Ascending aorta (tissue), 2 donors: ENCODE results near the gene NFS1. TPM values are rescaled to one million over a fixed set of nuclear protein-coding genes. Genes with fewer than 3 reads are reported as not detected.
"Not testable (repeated sequence)": the region's sequence is repeated elsewhere in the genome, so short reads cannot be mapped to it uniquely, and the experiment has no call there.

Experiments used
- DNase-seq, 2 donors: peaks; one replicate each; pipeline ENCODE4 v3.0.0-alpha.2; 2019; ENCODE audit warnings: low spot score in 2 of 2
- H3K27ac ChIP-seq, 2 donors: fragments of 200-600 bp; sonication (generic); one replicate each; pipeline ENCODE4 v1.5.1; 2016 to 2017; ENCODE audit warnings: mild to moderate bottlenecking in 1 of 2
- H3K27me3 ChIP-seq: fragments of 200-600 bp; sonication (generic); one replicate; pipeline ENCODE4 v1.5.1; 2017
- H3K36me3 ChIP-seq, 2 donors: fragments of 200-600 bp; sonication (generic); one replicate each; pipeline ENCODE4 v1.5.1; 2016
- H3K4me1 ChIP-seq, 2 donors: fragments of 200-600 bp; sonication (generic); one replicate each; pipeline ENCODE4 v1.5.1; 2016 to 2017; ENCODE audit warnings: mild to moderate bottlenecking in 1 of 2
- H3K4me3 ChIP-seq, 2 donors: fragments of 200-600 bp; sonication (generic); one replicate each; pipeline ENCODE4 v1.5.1; 2016 to 2017; ENCODE audit warnings: mild to moderate bottlenecking in 1 of 2
- H3K9me3 ChIP-seq, 2 donors: fragments of 200-600 bp; sonication (generic); one replicate each; pipeline ENCODE4 v1.5.1; 2016
- intact Hi-C: fragments of 100-400 bp; cut with DNase I; formaldehyde crosslinking; loops from one replicate; pipeline ENCODE4 v1.15.1; 2023
- total RNA-seq: library from RNA; depleted of rRNA; stranded (reverse); fragments of >200 nt; gene quantifications from one replicate; pipeline ENCODE4 v1.1.0, GENCODE V29; 2016
- TF ChIP-seq, protein P1 (sequence below), 3 experiments: fragments of 200-600 bp in 2 of 3; fragments of 450-650 bp in 1 of 3; sonication (generic) in 2 of 3; IDR thresholded peaks; one replicate each; pipeline ENCODE4 v1.5.1; 2016 to 2019; ENCODE audit warnings: antibody characterized with exemption in 3 of 3, mild to moderate bottlenecking in 1 of 3, moderate library complexity in 1 of 3

The NFS1 gene
- total RNA-seq, 1 donor from 2014 or later = 62.2 TPM

- TF ChIP-seq, protein P1, sequence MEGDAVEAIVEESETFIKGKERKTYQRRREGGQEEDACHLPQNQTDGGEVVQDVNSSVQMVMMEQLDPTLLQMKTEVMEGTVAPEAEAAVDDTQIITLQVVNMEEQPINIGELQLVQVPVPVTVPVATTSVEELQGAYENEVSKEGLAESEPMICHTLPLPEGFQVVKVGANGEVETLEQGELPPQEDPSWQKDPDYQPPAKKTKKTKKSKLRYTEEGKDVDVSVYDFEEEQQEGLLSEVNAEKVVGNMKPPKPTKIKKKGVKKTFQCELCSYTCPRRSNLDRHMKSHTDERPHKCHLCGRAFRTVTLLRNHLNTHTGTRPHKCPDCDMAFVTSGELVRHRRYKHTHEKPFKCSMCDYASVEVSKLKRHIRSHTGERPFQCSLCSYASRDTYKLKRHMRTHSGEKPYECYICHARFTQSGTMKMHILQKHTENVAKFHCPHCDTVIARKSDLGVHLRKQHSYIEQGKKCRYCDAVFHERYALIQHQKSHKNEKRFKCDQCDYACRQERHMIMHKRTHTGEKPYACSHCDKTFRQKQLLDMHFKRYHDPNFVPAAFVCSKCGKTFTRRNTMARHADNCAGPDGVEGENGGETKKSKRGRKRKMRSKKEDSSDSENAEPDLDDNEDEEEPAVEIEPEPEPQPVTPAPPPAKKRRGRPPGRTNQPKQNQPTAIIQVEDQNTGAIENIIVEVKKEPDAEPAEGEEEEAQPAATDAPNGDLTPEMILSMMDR (IDR thresholded peaks at IDR 0.05) = no peak
- peaks cover 0 to 4% of the 10 kb centered on the region in 2 donors for H3K4me1 ChIP-seq
Measured at GRCh38 chr20:35724321-35725230, 25.4 kb upstream of the NFS1 start.

GRCh38 chr20:35723652-35724320, 24.6 kb upstream of the NFS1 start:
- H3K4me1 ChIP-seq, DNase-seq, H3K27ac ChIP-seq, H3K27me3 ChIP-seq, H3K4me3 ChIP-seq, intact Hi-C loops, H3K9me3 ChIP-seq: not testable (repeated sequence)
- peaks cover 99% of the 10 kb centered on the region in 2 donors for H3K36me3 ChIP-seq

More at GRCh38 chr20:35724321-35725230, 25.4 kb upstream of the NFS1 start:
- Histone ChIP-seq H3K36me3 (peaks cover 98 to 99% of the 10 kb centered on the region in 2 donors), H3K27ac (no peak overlapping the region), H3K9me3 (no peaks in the 10 kb centered on the region), H3K27me3 (no peaks in the 10 kb centered on the region), H3K4me3 (no peak overlapping the region)
- intact Hi-C loops = no loop called here
- DNase-seq = no peak

DNA sequence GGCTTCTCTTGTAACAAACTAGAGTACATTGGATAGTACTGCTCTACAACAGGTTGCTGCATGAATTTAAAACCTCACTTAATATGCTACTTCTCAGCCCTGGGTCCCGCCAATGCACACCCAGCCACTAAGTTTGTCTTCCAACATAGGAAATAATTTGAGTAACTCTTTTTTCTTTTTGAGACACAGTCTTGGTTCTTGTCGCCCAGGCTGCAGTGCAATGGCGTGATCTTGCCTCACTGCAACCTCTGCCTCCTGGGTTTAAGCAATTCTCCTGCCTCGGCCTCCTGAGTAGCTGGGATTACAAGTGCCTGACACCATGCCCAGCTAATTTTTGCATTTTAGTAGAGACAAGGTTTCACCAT, 24.1 kb upstream of the NFS1 start:
- H3K4me1 ChIP-seq, H3K9me3 ChIP-seq, H3K4me3 ChIP-seq, H3K27ac ChIP-seq, H3K27me3 ChIP-seq, DNase-seq, intact Hi-C loops: not testable (repeated sequence)
- peaks cover 99% of the 10 kb centered on the region in 2 donors for H3K36me3 ChIP-seq

- no peaks in the 10 kb centered on the region for H3K9me3 ChIP-seq
- no peak overlapping the region for H3K27ac ChIP-seq
- H3K27me3 ChIP-seq = no peaks in the 10 kb centered on the region
- peaks cover 0 to 4% of the 10 kb centered on the region in 2 donors for H3K4me1 ChIP-seq
- TF ChIP-seq, protein P1 (IDR thresholded peaks at IDR 0.05) = no peak
- no peak for DNase-seq
- peaks cover 99 to 100% of the 10 kb centered on the region in 2 donors for H3K36me3 ChIP-seq
- intact Hi-C loops = loop anchor here (2.0 kb wide), 1 partner anchor 13 kb away; no protein-coding TSS in a partner anchor
- no peak overlapping the region for H3K4me3 ChIP-seq
Measured at GRCh38 chr20:35721621-35722020, 22.5 kb upstream of the NFS1 start.

GRCh38 chr20:35721219-35721618, 22.1 kb upstream of the NFS1 start:
- H3K36me3 ChIP-seq = peaks cover 99 to 100% of the 10 kb centered on the region in 2 donors
- H3K27ac ChIP-seq = no peak overlapping the region
- H3K27me3 ChIP-seq = no peaks in the 10 kb centered on the region
- intact Hi-C loops = loop anchor here (2.0 kb wide), 1 partner anchor 14 kb away; no protein-coding TSS in a partner anchor
- no peak overlapping the region for H3K4me3 ChIP-seq
- no peaks in the 10 kb centered on the region for H3K9me3 ChIP-seq
- peaks cover 0 to 4% of the 10 kb centered on the region in 2 donors for H3K4me1 ChIP-seq
- TF ChIP-seq, protein P1 (IDR thresholded peaks at IDR 0.05) = no peak
- no peak for DNase-seq

DNA sequence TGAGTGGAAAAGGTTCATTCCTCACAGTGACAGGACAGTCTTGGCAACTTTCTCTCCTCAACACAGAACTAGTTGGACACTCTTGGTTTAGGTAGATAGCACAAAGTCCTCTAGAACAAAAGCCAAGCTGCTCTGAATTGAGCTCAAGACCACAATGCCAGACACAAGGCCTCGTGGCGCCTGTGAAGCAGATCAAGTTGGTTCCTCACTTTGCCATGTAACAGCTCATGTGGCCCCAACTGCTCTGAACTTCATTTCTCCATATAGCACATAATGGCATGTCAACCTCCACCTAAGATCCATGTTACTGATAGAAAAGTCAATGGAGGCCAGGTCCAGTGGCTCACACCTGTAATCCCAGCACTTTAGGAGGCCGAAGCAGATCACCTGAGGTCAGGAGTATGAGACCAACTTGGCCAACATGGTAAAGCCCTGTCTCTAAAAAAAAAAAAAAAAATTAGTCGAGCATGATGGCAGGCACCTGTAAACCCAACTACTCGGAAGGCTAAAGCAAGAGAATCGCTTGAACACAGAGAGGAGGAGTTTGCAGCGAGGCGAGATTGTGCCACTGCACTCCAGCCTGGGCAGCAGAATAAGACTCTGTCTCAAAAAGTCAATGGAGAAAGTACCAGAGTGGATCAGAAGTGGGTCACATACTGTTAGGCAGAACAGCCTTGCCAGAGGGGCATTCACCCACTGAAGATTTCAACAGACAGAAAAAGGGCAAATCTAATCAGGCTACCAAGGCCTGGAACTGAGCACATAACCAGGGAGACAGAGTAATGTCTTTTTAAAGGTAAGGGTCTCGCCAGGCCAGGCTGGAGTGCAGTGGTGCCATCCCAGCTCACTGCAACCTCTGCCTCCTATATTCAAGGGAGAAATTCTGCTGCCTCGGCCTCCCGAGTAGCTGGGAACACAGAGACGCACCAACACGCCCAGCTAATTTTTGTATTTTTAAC, 21.3 kb upstream of the NFS1 start:
- intact Hi-C loops = loop anchor here (2.0 kb wide), 1 partner anchor 14 kb away; no protein-coding TSS in a partner anchor
- TF ChIP-seq, protein P1 (IDR thresholded peaks at IDR 0.05) = no peak
- Histone ChIP-seq H3K27me3 (no peaks in the 10 kb centered on the region), H3K36me3 (peaks cover 99 to 100% of the 10 kb centered on the region in 2 donors), H3K9me3 (no peaks in the 10 kb centered on the region), H3K4me1 (peaks cover 0 to 4% of the 10 kb centered on the region in 2 donors), H3K27ac (no peak overlapping the region), H3K4me3 (no peak overlapping the region)
- DNase-seq = no peak
